Measurements from ENCODE around the gene PTPRN2. TPM values are rescaled to one million over a fixed set of nuclear protein-coding genes. Genes with fewer than 3 reads are reported as not detected.

PTPRN2 gene
- total RNA-seq, 1 experiment from 2014 or later = 0.11 TPM

DNA sequence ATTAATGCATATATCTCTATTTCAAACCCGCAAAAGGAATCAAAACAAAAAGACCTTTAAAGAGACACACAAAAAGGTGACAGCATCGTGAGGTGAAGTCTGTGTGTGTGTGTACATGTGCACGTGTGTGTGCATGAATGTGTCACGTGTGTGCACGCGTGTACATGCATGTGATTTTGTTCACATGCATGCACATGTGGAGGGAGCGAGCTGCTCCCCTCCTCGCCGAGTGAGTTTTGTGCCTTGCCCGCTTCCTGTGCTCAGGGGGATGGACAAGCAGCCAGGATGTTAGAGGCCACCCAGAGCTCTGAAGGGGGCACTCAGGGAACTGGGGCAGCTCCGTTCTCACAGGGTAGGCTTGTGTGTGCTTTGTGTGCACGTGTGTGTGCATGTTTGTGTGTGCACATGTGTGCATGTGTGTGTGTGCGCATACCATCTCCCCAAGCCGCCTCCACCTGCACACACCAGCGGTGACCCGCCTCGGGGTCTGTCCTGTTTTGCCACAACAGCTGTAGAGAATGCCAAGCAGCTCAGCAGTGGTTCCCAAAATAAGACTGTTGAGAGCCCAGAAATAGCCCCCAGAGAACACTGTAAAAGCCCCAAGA, 191.2 kb downstream of the PTPRN2 start:
- ChIA-PET POLR2A (ENCODE audit: low non-redundant PET) (no interaction called here), CTCF (no interaction called here)
- no peaks in the 10 kb centered on the region for H3K27me3 ChIP-seq (replicated peaks; ENCODE audit: insufficient read depth, low read depth, low read length, poor library complexity)
- DNase-seq (ENCODE audit: low spot score) = no peak
- no peak overlapping the region for H3K4me3 ChIP-seq (ENCODE audit: low read depth, low read length, poor library complexity, severe bottlenecking)
- no peak overlapping the region for H3K27ac ChIP-seq (ENCODE audit: low read depth, low read length, poor library complexity, severe bottlenecking)
- no peaks in the 10 kb centered on the region for H3K4me1 ChIP-seq (ENCODE audit: insufficient read depth, low read length, poor library complexity, severe bottlenecking)
- intact Hi-C loops (cut with micrococcal nuclease; ENCODE audit: unreplicated experiment) = no loop called here
- no peaks in the 10 kb centered on the region for H3K36me3 ChIP-seq (ENCODE audit: insufficient read depth, low read length, poor library complexity, severe bottlenecking)
- TF ChIP-seq EZH2 (IDR thresholded peaks at IDR 0.05; ENCODE audit: borderline replicate concordance, low read depth, low read length, poor library complexity, severe bottlenecking) = no peak
- TF ChIP-seq, protein P1, sequence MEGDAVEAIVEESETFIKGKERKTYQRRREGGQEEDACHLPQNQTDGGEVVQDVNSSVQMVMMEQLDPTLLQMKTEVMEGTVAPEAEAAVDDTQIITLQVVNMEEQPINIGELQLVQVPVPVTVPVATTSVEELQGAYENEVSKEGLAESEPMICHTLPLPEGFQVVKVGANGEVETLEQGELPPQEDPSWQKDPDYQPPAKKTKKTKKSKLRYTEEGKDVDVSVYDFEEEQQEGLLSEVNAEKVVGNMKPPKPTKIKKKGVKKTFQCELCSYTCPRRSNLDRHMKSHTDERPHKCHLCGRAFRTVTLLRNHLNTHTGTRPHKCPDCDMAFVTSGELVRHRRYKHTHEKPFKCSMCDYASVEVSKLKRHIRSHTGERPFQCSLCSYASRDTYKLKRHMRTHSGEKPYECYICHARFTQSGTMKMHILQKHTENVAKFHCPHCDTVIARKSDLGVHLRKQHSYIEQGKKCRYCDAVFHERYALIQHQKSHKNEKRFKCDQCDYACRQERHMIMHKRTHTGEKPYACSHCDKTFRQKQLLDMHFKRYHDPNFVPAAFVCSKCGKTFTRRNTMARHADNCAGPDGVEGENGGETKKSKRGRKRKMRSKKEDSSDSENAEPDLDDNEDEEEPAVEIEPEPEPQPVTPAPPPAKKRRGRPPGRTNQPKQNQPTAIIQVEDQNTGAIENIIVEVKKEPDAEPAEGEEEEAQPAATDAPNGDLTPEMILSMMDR (conservative IDR thresholded peaks at IDR 0.05; ENCODE audit: low read depth, low read length) = no peak
- no TSS peak for BruUV-seq (replicated peaks)
- no peaks in the 10 kb centered on the region for H3K9me3 ChIP-seq (ENCODE audit: low read depth, low read length, poor library complexity, severe bottlenecking)

GRCh38 chr7:158395780-158396278, 191.8 kb downstream of the PTPRN2 start:
- CTCF ChIA-PET = no interaction called here
- intact Hi-C loops (cut with micrococcal nuclease; ENCODE audit: unreplicated experiment) = no loop called here
- Histone ChIP-seq H3K27me3 (replicated peaks; ENCODE audit: insufficient read depth, low read depth, low read length, poor library complexity) (no peaks in the 10 kb centered on the region), H3K36me3 (ENCODE audit: insufficient read depth, low read length, poor library complexity, severe bottlenecking) (no peaks in the 10 kb centered on the region), H3K4me3 (ENCODE audit: low read depth, low read length, poor library complexity, severe bottlenecking) (no peak overlapping the region), H3K27ac (ENCODE audit: low read depth, low read length, poor library complexity, severe bottlenecking) (no peak overlapping the region), H3K4me1 (ENCODE audit: insufficient read depth, low read length, poor library complexity, severe bottlenecking) (no peaks in the 10 kb centered on the region), H3K9me3 (ENCODE audit: low read depth, low read length, poor library complexity, severe bottlenecking) (no peaks in the 10 kb centered on the region)
- TF ChIP-seq, protein P1 (conservative IDR thresholded peaks at IDR 0.05; ENCODE audit: low read depth, low read length) = no peak
- no peak for TF ChIP-seq EZH2 (IDR thresholded peaks at IDR 0.05; ENCODE audit: borderline replicate concordance, low read depth, low read length, poor library complexity, severe bottlenecking)
- DNase-seq (ENCODE audit: low spot score) = no peak
- BruUV-seq (replicated peaks) = no TSS peak
- POLR2A ChIA-PET (ENCODE audit: low non-redundant PET) = no interaction called here

DNA sequence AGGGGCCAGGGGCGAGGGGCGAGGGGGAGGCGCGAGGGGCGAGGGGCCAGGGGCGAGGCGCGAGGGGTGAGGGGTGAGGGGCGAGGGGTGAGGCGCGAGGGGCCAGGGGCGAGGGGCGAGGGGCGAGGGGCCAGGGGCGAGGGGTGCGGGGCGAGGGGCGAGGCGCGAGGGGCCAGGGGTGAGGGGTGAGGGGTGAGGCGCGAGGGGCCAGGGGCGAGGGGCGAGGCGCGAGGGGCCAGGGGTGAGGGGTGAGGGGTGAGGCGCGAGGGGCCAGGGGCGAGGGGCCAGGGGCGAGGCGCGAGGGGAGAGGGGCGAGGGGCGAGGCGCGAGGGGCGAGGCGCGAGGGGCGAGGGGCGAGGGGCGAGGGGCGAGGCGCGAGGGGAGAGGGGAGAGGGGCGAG, 192.3 kb downstream of the PTPRN2 start:
- H3K4me3 ChIP-seq (ENCODE audit: low read depth, low read length, poor library complexity, severe bottlenecking) = no peak overlapping the region
- no peaks in the 10 kb centered on the region for H3K9me3 ChIP-seq (ENCODE audit: low read depth, low read length, poor library complexity, severe bottlenecking)
- no peaks in the 10 kb centered on the region for H3K36me3 ChIP-seq (ENCODE audit: insufficient read depth, low read length, poor library complexity, severe bottlenecking)
- ChIA-PET POLR2A (ENCODE audit: low non-redundant PET) (no interaction called here), CTCF (no interaction called here)
- TF ChIP-seq, protein P1 (conservative IDR thresholded peaks at IDR 0.05; ENCODE audit: low read depth, low read length) = no peak
- TF ChIP-seq EZH2 (IDR thresholded peaks at IDR 0.05; ENCODE audit: borderline replicate concordance, low read depth, low read length, poor library complexity, severe bottlenecking) = no peak
- H3K27ac ChIP-seq (ENCODE audit: low read depth, low read length, poor library complexity, severe bottlenecking) = no peak overlapping the region
- no peaks in the 10 kb centered on the region for H3K27me3 ChIP-seq (replicated peaks; ENCODE audit: insufficient read depth, low read depth, low read length, poor library complexity)
- no peaks in the 10 kb centered on the region for H3K4me1 ChIP-seq (ENCODE audit: insufficient read depth, low read length, poor library complexity, severe bottlenecking)
- BruUV-seq (replicated peaks) = no TSS peak
- intact Hi-C loops (cut with micrococcal nuclease; ENCODE audit: unreplicated experiment) = no loop called here
- DNase-seq (ENCODE audit: low spot score) = no peak

Data from A673 (cell line).